Natural killer cell (primary cell): ENCODE measurements around the gene FBXW11. TPM values are rescaled to one million over a fixed set of nuclear protein-coding genes. Genes with fewer than 3 reads are reported as not detected.

Experiments
- ATAC-seq, 3 donors: fragments of 150-1000 bp in 2 of 3; fragments of 200-7000 bp in 1 of 3; cut with Tn5 transposase; 1 replicate in 1 of 3; 2 replicates in 2 of 3; pipeline ENCODE4 v1.10.0; 2021; ENCODE audit warnings: mild to moderate bottlenecking in 2 of 3, moderate library complexity in 2 of 3
- DNase-seq, 2 donors: peaks; one replicate each; pipeline versions ENCODE4 v3.0.0 to v3.0.0-alpha.2; 2013 to 2021; ENCODE audit warnings: mixed read lengths in 1 of 2
- H3K27ac ChIP-seq: one replicate; pipeline ENCODE4 v1.5.1; 2013; ENCODE audit warnings: mild to moderate bottlenecking, low read length
- H3K27me3 ChIP-seq: one replicate; pipeline ENCODE4 v1.6.1; 2013; ENCODE audit warnings: low read length; ENCODE audit not compliant: control insufficient read depth, insufficient read depth
- H3K36me3 ChIP-seq: one replicate; pipeline ENCODE4 v1.6.1; 2013; ENCODE audit warnings: low read length; ENCODE audit not compliant: control insufficient read depth, insufficient read depth
- H3K4me1 ChIP-seq: one replicate; pipeline ENCODE4 v1.6.1; 2013; ENCODE audit warnings: low read length; ENCODE audit not compliant: control insufficient read depth, insufficient read depth
- H3K4me3 ChIP-seq: one replicate; pipeline ENCODE4 v1.5.1; 2013; ENCODE audit warnings: low read length
- H3K9me3 ChIP-seq: one replicate; pipeline ENCODE4 v1.6.1; 2013; ENCODE audit warnings: low read length; ENCODE audit not compliant: control insufficient read depth, insufficient read depth
- H3K27ac Mint-ChIP-seq, 2 donors: one replicate each; pipeline ENCODE4 v1.8.0; 2022; ENCODE audit warnings: mild to moderate bottlenecking in 2 of 2, mixed read lengths in 2 of 2, moderate library complexity in 1 of 2
- H3K27me3 Mint-ChIP-seq, 2 donors: one replicate each; pipeline ENCODE4 v1.8.0; 2022; ENCODE audit warnings: low read depth in 2 of 2, mixed read lengths in 2 of 2
- H3K36me3 Mint-ChIP-seq: one replicate; pipeline ENCODE4 v1.8.0; 2022; ENCODE audit warnings: mixed read lengths
- H3K4me1 Mint-ChIP-seq, 2 donors: one replicate each; pipeline ENCODE4 v1.8.0; 2022; ENCODE audit warnings: mixed read lengths in 2 of 2
- H3K4me3 Mint-ChIP-seq: one replicate; pipeline ENCODE4 v1.8.0; 2022; ENCODE audit warnings: mild to moderate bottlenecking, moderate library complexity, mixed read lengths
- H3K9me3 Mint-ChIP-seq, 2 donors: one replicate each; pipeline ENCODE4 v1.8.0; 2022; ENCODE audit warnings: mixed read lengths in 2 of 2
- CTCF ChIP-seq: fragments of 200-600 bp; IDR thresholded peaks from one replicate; pipeline ENCODE4 v1.8.0; 2022; ENCODE audit warnings: antibody characterized with exemption
- WGBS: methylation state at CpG from one replicate; pipeline ENCODE4 v1.1.7; 2013; ENCODE audit warnings: missing lambda C conversion rate; ENCODE audit not compliant: insufficient coverage; 5-methylcytosine and 5-hydroxymethylcytosine counted together
- intact Hi-C: fragments of 100-400 bp; cut with micrococcal nuclease; formaldehyde crosslinking; loops from one replicate; pipeline ENCODE4 v1.14.2; 2022
- total RNA-seq, 4 donors: library from RNA; stranded (reverse); fragments of 120-200 nt in 1 of 4; gene quantifications; one replicate each; pipeline versions ENCODE4 v1.2.3 to v1.2.4, GENCODE V29; 2013 to 2022

The FBXW11 gene
- total RNA-seq, 3 donors from 2014 or later (not counting 1 experiment from before 2014, with no cell fraction given), result 26.7 to 40.3 (median 39.5) TPM

- intact Hi-C loops, result no loop called here
- Histone ChIP-seq H3K27ac (no peak overlapping the region), H3K4me3 (no peak overlapping the region), H3K4me1 (peaks cover 13% of the 10 kb centered on the region), H3K27me3 (no peaks in the 10 kb centered on the region), H3K36me3 (no peaks in the 10 kb centered on the region), H3K9me3 (no peaks in the 10 kb centered on the region)
- no peak for ATAC-seq
- Mint-ChIP-seq H3K27ac (no peak overlapping the region), H3K4me3 (no peak overlapping the region), H3K27me3 (peaks cover 0 to 2% of the 10 kb centered on the region in 2 donors), H3K4me1 (peaks cover 18 to 21% of the 10 kb centered on the region in 2 donors), H3K9me3 (no peaks in the 10 kb centered on the region), H3K36me3 (no peaks in the 10 kb centered on the region)
- TF ChIP-seq CTCF, result no peak
- no peak for DNase-seq
- WGBS, result 69% methylated on average over 11 of the region's 11 CpGs
Measured at GRCh38 chr5:171845040-171845630, 161.3 kb downstream of the FBXW11 start.

- Histone ChIP-seq H3K27ac (no peak overlapping the region), H3K4me1 (peaks cover 10% of the 10 kb centered on the region), H3K9me3 (no peaks in the 10 kb centered on the region), H3K4me3 (no peak overlapping the region), H3K27me3 (no peaks in the 10 kb centered on the region), H3K36me3 (no peaks in the 10 kb centered on the region)
- Mint-ChIP-seq H3K36me3 (no peaks in the 10 kb centered on the region), H3K27ac (no peak overlapping the region), H3K9me3 (no peaks in the 10 kb centered on the region), H3K4me1 (peaks cover 21 to 22% of the 10 kb centered on the region in 2 donors), H3K4me3 (no peak overlapping the region), H3K27me3 (peaks cover 0 to 2% of the 10 kb centered on the region in 2 donors)
- no peak for ATAC-seq
- 65% methylated on average over 5 of the region's 5 CpGs for WGBS
- intact Hi-C loops, result no loop called here
- no peak for TF ChIP-seq CTCF
- DNase-seq, result no peak
Measured at GRCh38 chr5:171842777-171843328, 163.6 kb downstream of the FBXW11 start.

- intact Hi-C loops, result no loop called here
- H3K27ac Mint-ChIP-seq, result no peak overlapping the region
- Histone ChIP-seq H3K27me3 (no peaks in the 10 kb centered on the region), H3K36me3 (no peaks in the 10 kb centered on the region), H3K4me3 (no peak overlapping the region), H3K9me3 (no peaks in the 10 kb centered on the region), H3K27ac (no peak overlapping the region), H3K4me1 (peaks cover 10% of the 10 kb centered on the region)
- H3K27me3 Mint-ChIP-seq, result peaks cover 0 to 2% of the 10 kb centered on the region in 2 donors
- TF ChIP-seq CTCF, result no peak
- DNase-seq, result no peak
- H3K4me3 Mint-ChIP-seq, result no peak overlapping the region
- H3K9me3 Mint-ChIP-seq, result no peaks in the 10 kb centered on the region
- no peaks in the 10 kb centered on the region for H3K36me3 Mint-ChIP-seq
- peaks cover 21 to 22% of the 10 kb centered on the region in 2 donors for H3K4me1 Mint-ChIP-seq
- no peak for ATAC-seq
- WGBS, result 74% methylated on average over 24 of the region's 24 CpGs
Measured at GRCh38 chr5:171841984-171842776, 164.3 kb downstream of the FBXW11 start.
